GM21367 (cell line): ENCODE data around the gene METTL1.

Experiments
- ATAC-seq: cut with Tn5 transposase; IDR thresholded peaks from one replicate; pipeline ENCODE4 v1.9.1; 2021; ENCODE audit not compliant: unreplicated experiment

METTL1 gene

DNA sequence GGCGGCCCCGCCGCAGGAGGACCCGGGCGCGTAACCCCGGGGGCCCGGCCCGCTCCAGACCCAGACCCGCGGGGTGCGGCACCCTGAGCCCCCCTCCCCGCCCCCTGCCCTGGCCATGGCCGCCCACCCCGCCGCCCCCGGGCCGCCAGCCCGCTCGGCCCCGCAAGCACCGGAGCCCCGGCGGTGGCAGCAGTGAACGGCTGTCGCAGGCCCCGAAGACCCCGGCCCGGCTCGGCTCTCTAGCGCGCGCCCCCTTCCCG is 16.8 kb downstream of the METTL1 start:
- no peak for ATAC-seq

DNA sequence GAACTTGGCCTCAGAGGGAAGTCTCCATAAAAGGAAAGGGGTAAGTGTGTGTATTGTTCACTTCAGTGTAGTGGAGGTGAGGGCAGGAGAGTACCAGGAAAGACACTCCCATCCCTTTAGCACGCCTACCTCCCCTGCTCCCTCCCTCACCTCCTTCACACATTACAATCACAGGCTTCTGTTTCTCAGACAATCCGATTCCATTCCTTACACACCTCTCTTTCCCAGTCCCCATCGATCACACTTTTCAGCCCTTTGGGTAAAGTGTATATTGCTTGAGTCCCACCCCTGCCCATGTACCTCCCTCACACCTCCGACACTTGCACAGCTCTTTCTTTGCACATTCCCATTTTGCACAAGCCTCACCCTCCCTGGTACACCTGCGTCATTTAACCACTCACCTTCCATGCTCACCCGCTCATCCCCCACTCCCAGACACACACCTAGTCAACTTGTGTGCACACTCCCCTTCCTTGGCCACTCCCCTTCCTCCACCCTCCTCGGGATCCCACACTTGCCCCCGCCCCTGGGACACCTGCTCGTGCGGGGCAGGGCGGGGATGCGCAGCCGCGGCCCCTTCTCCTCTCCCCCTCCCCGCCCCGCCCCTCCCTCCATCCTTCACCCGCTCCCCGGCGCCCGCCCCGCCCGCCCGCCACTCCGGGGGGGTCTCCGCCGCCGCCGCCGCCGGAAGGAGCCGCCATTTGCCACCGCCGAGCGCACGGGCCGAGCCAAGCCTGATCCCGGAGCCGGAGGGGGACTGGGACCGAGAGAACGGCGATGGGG is 17.3 kb downstream of the METTL1 start, which contains the start of gene MARCHF9:
Gene MARCHF9, plus strand, starts transcription at position 693 of the 783 bp plus-strand sequence. CDS start 426 bp downstream, outside the sequence.
- ATAC-seq, result peak; percentile 29

DNA sequence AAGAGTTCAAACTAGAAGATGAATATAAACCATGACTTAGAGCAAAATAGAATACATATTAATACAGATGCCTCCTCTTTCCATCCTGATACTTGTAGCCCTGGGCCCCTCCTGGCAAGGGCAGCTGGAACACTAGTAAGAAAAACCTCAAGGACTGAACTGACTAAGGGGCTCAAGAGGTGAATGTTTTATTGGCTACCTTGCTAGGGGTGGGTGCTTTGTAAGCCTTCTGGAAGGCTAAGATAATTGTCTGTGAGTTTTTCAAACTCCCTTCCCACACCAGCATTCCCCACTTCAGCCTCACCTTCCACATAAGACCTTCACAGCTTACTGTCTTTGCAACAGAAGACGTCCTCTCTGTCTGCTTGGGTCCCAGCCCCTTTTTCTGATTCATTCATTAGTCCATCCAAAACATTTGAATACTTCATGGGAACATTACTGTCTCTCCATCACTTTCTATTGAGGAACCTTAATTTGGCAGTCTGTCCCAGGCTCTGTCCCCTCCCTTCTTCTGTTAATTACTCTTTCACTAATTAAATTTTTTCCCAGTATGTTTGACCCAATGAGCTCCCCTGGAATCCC is 18.1 kb downstream of the METTL1 start:
- ATAC-seq, result no peak

DNA sequence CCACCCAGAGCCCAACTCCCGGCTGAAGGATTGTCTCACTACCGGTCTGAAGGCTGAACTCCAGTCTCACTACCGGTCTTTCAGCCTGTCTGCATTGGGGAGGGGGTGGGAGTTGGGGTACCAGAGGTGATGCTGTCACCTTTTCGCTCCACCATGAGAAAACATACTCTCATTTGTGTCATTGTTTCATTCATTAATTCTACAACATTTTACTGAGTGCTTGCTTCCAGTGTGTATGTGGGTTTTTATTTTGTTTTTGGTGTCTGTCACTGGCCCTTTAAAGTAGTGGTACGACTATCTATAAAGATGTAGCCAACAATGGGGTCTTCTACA is 19.3 kb downstream of the METTL1 start:
- no peak for ATAC-seq

DNA sequence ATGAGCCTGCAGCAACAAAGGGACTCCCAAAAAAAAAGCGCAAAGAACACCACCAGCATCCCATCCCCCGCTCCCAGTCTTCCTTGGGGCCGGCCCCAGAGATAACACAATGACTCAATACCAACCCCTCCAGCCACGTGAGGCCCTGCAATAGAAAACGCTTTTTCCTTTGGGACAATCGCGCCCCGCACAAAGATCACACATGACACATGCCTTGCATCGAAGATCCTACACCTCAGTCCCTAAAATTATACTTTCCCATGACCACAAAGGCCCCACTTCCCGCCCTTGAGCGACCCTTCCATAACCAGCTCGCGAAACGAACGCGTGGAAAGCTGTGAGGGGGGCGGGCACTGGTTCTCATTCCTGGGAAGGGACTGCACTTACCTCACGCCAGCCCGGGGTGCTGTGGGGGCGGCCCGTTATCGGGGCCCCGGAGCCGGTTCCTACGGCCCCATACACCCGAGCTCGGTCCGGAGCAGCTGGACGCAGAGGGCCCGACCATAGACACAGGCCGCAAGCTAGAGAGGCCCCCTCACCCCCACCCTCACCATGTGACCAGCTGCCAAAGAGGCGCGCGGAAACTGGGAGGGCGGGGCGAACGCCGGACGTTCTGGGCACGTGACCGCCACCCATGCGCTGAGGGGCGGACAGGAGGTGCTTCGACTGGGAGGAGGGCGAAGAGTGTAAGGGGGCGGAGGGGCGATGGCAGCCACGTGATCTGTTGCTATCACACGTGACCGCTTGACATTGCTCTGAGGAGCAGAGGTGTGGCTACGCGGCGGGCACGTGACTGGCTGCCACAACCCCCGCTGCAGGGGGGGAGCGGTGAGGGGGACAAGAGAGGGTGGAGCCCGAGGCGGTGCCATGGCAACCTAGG is 19.9 kb downstream of the METTL1 start, which contains the start of gene CDK4:
Gene CDK4, minus strand, starts transcription at position 523 of the 880 bp plus-strand sequence. CDS start 593 bp downstream, outside the sequence.
- peak; percentile 57 for ATAC-seq

DNA sequence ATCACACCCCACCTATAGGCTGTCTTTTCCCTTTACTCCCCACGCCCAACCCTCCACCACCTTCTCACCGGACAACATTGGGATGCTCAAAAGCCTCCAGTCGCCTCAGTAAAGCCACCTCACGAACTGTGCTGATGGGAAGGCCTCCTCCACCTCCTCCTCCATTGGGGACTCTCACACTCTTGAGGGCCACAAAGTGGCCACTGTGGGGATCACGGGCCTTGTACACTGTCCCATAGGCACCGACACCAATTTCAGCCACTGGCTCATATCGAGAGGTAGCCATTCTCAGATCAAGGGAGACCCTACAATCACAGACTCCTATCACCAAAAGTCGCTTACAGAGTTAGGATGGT is 20.5 kb downstream of the METTL1 start:
- ATAC-seq, result no peak

DNA sequence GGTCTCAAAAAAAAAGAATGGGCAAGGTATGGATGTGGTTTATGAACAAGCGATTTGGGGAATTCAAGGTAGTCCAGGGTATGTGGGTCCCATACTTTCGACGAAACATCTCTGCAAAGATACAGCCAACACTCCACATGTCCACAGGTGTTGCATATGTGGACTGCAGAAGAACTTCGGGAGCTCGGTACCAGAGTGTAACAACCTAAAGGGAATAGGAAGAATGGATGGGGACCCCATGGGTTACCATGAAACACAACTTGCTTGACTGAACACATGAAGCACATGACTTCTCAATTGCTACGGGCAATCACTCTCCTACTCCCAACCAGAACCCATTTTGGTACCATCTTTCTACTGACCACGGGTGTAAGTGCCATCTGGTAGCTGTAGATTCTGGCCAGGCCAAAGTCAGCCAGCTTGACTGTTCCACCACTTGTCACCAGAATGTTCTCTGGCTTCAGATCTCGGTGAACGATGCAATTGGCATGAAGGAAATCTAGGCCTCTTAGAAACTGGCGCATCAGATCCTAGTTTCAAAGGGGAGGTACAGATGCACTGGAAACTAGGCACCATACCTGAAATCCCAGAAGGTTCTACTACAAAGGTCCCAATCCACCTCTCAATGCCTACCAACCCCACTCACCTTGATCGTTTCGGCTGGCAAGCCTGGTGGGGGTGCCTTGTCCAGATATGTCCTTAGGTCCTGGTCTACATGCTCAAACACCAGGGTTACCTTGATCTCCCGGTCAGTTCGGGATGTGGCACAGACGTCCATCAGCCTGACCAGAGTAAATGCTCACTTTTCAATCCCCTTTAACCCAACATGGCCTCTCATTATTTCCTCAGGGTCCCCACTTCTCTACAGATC is 21.1 kb downstream of the METTL1 start:
- no peak for ATAC-seq

DNA sequence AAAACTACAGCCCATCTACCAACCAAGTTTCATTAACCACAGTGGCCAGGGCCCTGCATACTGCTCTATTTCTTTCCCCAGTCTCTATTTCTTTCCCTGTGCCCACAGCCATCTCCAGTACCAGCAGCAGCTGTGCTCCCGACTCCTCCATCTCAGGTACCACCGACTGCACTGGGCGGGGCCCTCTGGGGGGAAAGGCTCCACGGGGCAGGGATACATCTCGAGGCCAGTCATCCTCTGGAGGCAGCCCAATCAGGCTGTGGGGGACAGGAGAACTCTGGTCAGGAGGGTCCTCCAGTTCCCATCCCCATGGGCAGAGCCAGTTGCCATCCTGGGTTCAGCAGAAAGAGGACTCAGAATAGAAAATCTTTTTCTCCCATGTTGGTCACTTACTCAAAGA is 22.8 kb downstream of the METTL1 start:
- no peak for ATAC-seq

DNA sequence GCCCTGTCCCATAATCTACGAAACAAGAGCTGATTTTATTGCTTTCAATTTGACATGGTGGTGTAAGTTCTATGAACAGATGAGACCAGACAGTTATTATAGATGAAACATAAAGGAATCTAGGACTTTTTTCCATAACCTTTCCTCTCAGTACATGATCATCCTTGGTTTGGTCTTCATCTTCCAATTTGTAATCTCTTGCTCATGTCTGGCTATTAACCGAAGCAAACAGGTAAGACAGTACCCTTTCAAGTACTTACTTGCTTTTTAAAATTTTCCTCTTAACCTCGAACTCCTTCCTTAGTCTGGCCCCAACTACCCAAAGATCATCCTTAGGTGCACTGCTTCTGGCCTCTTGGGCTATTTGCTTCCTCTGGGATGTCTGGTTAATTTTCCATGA is 25.9 kb downstream of the METTL1 start:
- ATAC-seq, result no peak

DNA sequence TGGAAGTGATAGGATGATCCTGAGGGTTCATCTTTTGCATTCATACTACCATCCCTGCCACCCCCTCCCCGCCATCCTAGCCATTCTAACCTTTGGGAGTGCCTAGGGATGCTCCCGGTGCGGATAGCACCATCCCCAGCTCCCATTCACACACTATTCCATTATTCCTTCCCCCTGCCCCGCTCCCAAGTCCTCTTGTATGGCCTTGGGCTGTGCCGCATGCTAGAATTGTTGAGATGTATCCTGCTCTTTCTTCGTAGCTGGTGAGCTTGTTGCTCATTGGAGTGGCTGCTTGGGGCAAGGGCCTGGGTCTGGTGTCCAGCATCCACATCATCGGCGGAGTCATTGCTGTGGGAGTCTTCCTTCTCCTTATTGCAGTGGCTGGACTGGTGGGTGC is 26.4 kb downstream of the METTL1 start:
- ATAC-seq, result no peak

DNA sequence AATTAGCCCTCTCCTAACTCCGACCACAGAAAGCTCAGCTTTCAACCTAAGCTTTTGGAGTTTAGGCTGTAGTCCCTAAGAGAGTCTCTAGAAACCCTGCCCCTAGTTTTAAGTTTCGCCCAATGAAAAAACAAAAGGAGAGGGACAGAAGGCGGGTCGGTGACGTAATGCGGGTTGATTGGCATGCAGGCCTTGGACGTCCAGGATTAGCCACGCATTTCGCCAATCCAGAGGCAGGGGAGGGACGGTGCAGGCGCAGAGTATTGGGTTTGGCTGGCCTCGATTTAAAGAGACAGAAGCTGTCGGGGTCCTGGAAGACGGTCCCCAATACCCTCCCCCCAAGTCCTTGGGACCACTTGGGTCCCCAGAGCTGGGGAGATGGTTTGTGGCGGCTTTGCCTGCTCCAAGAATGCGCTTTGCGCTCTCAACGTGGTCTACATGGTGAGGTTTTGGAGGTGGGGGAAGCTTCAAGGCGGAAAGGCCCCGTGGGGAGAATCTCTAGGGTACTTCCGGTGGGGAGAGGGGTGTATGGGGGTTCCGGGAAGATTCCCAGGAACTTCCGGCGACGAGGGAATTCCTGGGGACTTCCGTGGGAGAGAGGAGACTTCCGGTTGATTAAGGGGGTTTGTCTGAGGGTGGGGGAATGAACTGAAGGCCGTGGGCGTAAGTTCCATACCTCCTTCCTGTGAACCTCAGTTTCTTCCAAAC is 27.0 kb downstream of the METTL1 start, which contains the start of gene TSPAN31:
Gene TSPAN31, plus strand, starts transcription at position 263 of the 708 bp plus-strand sequence. Its CDS starts 116 bp downstream, at position 379.
- ATAC-seq, result peak; percentile 66

DNA sequence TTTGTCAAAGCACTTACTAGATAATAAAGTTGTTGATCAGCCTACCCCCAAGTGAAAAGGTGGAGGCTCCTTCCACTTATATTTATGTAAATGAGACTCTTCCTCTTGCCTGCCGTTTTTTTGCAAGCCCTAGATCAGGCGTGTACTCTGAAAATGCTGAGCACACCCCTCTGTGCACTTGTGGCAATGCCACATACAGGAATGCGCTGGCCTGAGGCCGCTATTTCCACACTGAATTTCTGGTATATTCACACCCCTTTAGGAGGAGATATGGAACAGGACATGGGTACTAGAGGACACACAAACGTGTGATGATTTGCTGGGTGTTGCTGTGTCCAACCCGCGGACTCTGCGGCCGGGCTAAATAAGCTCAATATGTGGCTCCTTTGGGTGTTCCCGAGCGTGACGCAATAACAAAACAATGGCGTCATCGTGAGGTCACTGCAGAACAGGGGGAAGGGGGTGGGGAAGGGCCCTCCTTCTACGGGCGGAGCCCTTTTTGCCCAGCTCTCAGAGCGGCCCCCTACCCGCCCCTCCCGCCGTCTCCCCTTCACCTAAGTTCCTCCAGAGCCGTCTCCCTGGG is 27.6 kb downstream of the METTL1 start:
- peak; percentile 26 for ATAC-seq

DNA sequence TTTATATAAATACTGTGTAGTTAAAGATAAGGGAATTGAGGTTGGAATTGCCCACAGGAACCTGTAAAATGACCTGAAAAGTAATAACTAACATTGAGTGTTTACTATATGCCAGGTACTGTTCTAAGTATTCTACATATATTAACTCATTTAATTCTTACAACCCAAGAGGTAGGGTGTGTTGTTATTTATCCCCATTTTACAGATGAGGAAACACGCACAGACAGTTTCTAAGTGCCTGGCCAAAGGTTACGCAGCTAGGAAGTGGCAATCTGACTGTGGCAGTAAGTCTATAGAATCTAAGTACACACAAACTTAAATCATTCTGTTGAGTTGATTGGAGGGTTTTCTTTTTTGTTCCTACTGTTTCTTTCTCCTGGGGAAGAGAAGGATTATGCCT is 28.1 kb downstream of the METTL1 start:
- no peak for ATAC-seq

DNA sequence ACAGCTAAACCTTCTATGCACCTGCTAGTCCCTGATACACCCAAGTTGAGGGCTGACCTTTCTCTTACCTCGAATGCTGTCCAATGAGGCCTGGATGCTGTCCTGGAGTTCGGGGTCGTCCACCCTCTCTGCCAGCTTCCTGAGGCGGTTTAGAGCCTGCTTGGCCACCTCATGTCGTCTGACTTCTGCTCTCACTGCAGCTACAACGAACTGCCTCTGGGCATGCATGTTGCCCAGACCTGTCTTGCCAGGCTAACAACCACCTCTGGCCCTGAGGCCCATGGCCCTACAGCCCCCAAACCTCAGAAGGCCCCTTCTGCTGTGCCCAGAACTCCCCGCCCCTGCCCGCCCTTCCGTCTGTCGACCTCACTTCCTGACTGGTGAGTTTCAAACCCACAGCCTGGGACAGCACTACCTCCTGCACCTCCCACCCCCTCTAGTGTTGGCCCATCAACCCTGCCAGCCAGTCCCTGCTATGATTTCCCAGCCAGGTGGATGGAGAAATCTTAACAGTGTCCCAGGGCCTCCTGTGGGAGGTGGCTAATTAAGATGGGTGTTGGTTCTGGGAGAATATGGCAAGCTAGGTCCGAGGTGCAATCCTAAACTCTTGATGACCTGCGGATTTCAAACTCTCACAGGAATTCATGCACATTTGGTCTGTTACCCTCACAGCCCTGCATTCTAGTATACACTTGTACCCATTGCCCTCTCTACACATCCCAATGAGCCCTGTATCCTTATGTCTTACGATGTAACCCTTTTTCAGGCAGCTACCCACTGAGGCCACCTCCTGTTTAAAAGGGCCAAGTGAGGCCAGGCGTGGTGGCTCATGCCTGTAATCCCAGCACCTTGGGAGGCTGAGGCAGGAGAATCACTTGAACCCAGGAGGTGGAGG is 29.8 kb downstream of the METTL1 start:
- peak; percentile 56 for ATAC-seq

DNA sequence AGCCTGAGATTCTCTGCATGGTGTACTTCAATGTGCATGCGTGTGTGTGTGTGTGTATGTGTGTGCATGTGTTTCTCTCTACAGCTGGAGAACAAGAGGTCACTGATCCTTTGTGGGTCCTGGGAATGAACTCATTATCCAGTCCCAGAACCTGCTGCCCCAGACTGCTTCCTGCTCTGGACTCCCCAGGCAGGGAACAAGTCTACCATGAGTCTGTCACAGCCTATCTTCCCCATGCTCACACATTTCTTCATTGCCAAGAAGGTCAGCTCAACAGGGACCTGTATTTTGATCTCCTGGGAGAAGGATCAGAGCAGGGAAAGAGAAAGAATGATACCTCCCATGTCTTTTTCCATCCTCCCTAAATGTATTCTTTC is 30.5 kb downstream of the METTL1 start:
- no peak for ATAC-seq

DNA sequence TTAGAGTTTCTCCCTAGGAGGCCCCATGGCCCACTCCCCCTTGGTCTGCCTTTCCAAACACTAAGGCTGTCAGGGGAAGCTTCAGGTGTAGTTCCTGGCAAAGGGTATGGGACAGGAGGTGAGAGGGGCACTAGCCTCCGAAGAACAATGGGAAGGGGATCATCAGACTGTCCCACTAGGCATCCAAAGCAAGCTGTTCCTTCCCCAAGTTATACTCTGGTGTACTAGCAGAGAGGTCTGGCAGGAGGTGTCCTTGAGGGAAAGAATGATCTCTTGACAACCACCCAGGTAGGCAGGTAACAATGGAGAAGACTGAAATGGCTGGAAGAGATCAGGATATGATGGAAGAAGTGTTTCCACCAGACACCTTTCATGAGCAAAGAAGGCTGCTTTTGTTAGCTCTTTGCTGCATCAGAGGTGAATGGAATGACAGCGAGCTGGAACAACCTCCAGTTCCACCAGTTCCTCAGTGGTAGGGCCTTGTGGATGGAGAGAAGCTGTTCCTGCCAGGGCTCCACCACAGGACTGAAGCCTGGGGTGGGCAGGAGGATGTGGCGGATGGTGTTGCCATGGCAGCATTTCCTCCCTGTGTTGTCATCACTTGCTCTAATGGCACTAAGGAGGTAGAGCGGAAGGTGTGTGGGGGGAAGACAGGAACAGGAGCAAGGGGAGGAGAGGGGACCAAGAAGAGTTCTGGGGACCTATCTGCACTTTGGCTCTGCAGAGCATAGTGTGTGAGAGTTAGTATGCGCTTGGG is 31.1 kb downstream of the METTL1 start:
- peak; percentile 44 for ATAC-seq

DNA sequence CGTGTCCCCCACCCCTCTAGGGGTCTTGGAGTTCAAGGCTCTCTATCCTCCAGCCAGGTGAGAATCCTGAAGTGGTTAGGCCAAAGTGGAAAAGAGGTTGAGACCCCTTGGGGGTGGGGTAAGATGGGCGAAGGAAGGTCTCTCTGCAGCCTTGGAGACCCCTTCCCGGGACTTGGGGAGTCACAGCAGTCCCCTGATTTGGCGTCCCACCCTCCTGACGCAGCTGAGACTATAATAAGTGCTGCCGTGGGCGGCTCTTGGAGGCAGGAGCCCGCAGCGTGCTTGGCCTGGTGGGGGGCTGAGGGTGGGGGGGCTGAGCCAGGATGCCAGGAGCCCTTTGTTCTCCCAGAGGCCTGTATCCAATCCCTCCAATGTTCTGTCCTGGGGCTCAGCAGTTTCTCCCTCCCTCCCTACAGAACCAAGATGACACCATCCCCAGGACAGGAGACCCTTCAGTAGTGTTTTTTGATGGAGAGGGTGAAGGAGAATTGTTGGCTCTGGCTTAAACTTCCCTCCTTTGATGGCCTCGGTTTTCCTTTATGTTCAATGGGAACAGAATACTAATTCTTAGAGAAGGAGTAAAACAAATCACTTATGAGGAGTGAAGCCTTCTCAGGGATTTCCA is 31.9 kb downstream of the METTL1 start:
- ATAC-seq, result no peak

DNA sequence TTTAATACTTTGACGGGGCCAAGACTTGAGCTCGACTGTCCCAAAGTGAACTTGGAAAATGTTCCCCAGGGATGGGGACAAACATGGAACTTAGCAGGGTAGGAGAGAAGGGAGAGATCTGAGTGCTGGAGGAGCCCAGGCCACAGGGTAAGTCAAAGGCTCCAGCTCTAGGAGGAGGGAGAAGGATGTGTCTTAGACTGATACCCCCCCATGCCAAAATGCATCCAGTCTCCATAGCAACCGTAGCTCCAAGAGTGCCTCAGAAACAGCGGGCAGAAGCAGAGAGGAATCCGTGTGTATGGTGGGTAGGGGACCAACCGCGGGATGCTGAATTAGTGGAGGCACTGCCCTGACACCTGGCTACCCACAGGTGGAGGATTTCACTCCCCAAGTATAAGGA is 32.5 kb downstream of the METTL1 start:
- ATAC-seq, result no peak
